Heart left ventricle (tissue), 16 donors: ENCODE measurements around the gene CHRM5. TPM values are rescaled to one million over a fixed set of nuclear protein-coding genes. Genes with fewer than 3 reads are reported as not detected.

ENCODE experiments used
- ATAC-seq, 4 donors: fragments of 200-7000 bp; cut with Tn5 transposase; one replicate each; pipeline ENCODE4 v1.9.1; 2020 to 2022; ENCODE audit warnings: moderate library complexity in 4 of 4, mild to moderate bottlenecking in 3 of 4, moderate number of reproducible peaks in 1 of 4
- DNase-seq, 5 donors: peaks; one replicate each; pipeline ENCODE4 v3.0.0-alpha.2; 2020
- H3K27ac ChIP-seq, 12 donors: fragments of 200-600 bp; sonication (generic) in 4 of 12; one replicate each; pipeline versions ENCODE4 v1.5.0 to v1.8.0; 2016 to 2022; ENCODE audit warnings: mild to moderate bottlenecking in 2 of 12
- H3K27me3 ChIP-seq, 9 donors: fragments of 200-600 bp; sonication (generic) in 2 of 9; one replicate each; pipeline versions ENCODE4 v1.5.1 to v1.8.0; 2016 to 2022; ENCODE audit warnings: mild to moderate bottlenecking in 3 of 9
- H3K36me3 ChIP-seq, 9 donors: fragments of 200-600 bp; sonication (generic) in 2 of 9; one replicate each; pipeline versions ENCODE4 v1.5.0 to v1.8.0; 2018 to 2022; ENCODE audit warnings: mild to moderate bottlenecking in 2 of 9
- H3K4me1 ChIP-seq, 12 donors: fragments of 200-600 bp; sonication (generic) in 4 of 12; one replicate each; pipeline versions ENCODE4 v1.5.0 to v1.8.0; 2016 to 2022; ENCODE audit warnings: mild to moderate bottlenecking in 3 of 12
- H3K4me3 ChIP-seq, 12 donors: fragments of 200-600 bp; sonication (generic) in 4 of 12; one replicate each; pipeline versions ENCODE4 v1.5.0 to v1.8.0; 2017 to 2022; ENCODE audit warnings: mild to moderate bottlenecking in 9 of 12, moderate library complexity in 4 of 12
- H3K9me3 ChIP-seq, 12 donors: fragments of 200-600 bp; sonication (generic) in 4 of 12; one replicate each; pipeline versions ENCODE4 v1.5.0 to v1.8.0; 2016 to 2022; ENCODE audit warnings: mild to moderate bottlenecking in 1 of 12
- POLR2A ChIP-seq, 2 donors: fragments of 450-650 bp; IDR thresholded peaks; one replicate each; pipeline ENCODE4 v1.6.1; 2017; ENCODE audit warnings: antibody characterized with exemption in 2 of 2, mild to moderate bottlenecking in 2 of 2, moderate library complexity in 2 of 2
- WGBS, 4 donors: extraction: QIAGEN DNeasy Blood & Tissue Kit in 2 of 4; methylation state at CpG; one replicate each; pipeline versions ENCODE4 v1.1.5 to v1.1.7; 2013 to 2018; 5-methylcytosine and 5-hydroxymethylcytosine counted together
- intact Hi-C, 10 donors: fragments of 100-400 bp; cut with DNase I; formaldehyde crosslinking; loops; one replicate each; pipeline versions ENCODE4 v1.11.1 to v1.14.2; 2022
- polyA plus RNA-seq, 2 donors: library from polyadenylated mRNA; stranded (reverse); fragments of 200-250 nt; gene quantifications; one replicate each; pipeline ENCODE4 v1.2.3, GENCODE V29; 2013
- total RNA-seq, 9 donors: library from RNA; depleted of rRNA in 2 of 9; stranded (reverse); fragments of >200 nt in 2 of 9; fragmentation: NEBNext Ultra II Directional in 3 of 9; extraction: Animal tissue kit (Norgen Biotek cat#: 25700) in 3 of 9; gene quantifications; one replicate each; pipeline versions ENCODE4 v1.1.0 to v1.2.4, GENCODE V29; 2016 to 2023
- TF ChIP-seq, protein P1 (sequence below), 12 donors: fragments of 200-600 bp; sonication (generic) in 4 of 12; IDR thresholded peaks; one replicate each; pipeline versions ENCODE4 v1.5.0 to v1.8.0; 2018 to 2022; ENCODE audit warnings: antibody characterized with exemption in 12 of 12, mild to moderate bottlenecking in 5 of 12
- donor health status: ischemic (EF 13 %, LVEDD 7.1; RV severe dilation, severe dysfunction).
- donor health status: healthy with polysubstance abuse.
- donor health status: DM: no; HTN: yes; CAD: no.
- donor health status: DM: no; HTN: no; CAD: no.
- donor health status: ischemic (EF 25% LVEDD 6.9; RV normal size, moderate dysfunction).
- donor health status: ischemic (EF 25% LVEDD 5.7; RV mildly dilated, moderate dysfunction).
- donor health status: healthy.
- donor health status: DM: yes; HTN: yes; CAD: no.
- donor health status: ischemic (EF 35%, LVEDD 5.7; RV mildly dilated, moderate dysfunction).
- donor health status: nonischemic (EF 11% LVEDD 7.7; RV severe dilation, severe dysfunction).
- donor health status: DM: yes; HTN: yes; CAD: no.
- donor health status: PGD.
- donor health status: ischemic (EF 29% LVEDD 5.4; RV normal size, mild dysfunction).
- donor health status: nonischemic (EF 23%, LVEDD 6.1; RV moderate dilation, normal function).

The CHRM5 gene
- total and polyA plus RNA-seq, 11 donors = not detected

DNA sequence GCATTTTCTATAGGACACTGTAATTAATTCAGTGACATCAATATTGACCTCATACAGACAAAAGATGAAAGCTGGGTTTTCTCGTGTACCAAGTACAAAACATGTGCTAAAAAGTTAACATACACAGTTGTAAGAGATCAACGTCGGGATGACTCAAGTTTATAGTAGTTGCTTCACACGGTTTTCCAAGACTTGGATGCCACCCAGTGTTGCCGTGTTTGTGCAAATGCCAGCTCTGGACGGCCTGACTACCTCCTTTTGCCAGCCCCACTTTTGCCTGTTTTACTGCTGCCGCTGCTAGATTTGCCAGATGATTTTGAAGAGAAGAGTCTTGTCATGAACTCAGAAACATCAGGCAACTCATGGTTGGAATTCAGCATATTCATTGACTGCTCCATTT lies 115.8 kb downstream of the CHRM5 start:
- H3K4me3 ChIP-seq = no peak overlapping the region
- no peaks in the 10 kb centered on the region for H3K27me3 ChIP-seq
- 56 to 75% (median 66%) methylated on average over 7 of the region's 7 CpGs for WGBS, 4 donors
- no peaks in the 10 kb centered on the region for H3K4me1 ChIP-seq
- intact Hi-C loops = no loop called here
- no peak for ATAC-seq
- H3K36me3 ChIP-seq = peaks cover 0 to 71% (median 62%) of the 10 kb centered on the region in 9 donors
- peak in 1 of 5 donors; percentile 31 for DNase-seq
- peak overlapping the region in 1 of 12 donors; percentile 26 for H3K27ac ChIP-seq
- H3K9me3 ChIP-seq = no peaks in the 10 kb centered on the region
- no peak for TF ChIP-seq POLR2A (IDR thresholded peaks at IDR 0.05)
- TF ChIP-seq, protein P1, sequence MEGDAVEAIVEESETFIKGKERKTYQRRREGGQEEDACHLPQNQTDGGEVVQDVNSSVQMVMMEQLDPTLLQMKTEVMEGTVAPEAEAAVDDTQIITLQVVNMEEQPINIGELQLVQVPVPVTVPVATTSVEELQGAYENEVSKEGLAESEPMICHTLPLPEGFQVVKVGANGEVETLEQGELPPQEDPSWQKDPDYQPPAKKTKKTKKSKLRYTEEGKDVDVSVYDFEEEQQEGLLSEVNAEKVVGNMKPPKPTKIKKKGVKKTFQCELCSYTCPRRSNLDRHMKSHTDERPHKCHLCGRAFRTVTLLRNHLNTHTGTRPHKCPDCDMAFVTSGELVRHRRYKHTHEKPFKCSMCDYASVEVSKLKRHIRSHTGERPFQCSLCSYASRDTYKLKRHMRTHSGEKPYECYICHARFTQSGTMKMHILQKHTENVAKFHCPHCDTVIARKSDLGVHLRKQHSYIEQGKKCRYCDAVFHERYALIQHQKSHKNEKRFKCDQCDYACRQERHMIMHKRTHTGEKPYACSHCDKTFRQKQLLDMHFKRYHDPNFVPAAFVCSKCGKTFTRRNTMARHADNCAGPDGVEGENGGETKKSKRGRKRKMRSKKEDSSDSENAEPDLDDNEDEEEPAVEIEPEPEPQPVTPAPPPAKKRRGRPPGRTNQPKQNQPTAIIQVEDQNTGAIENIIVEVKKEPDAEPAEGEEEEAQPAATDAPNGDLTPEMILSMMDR (IDR thresholded peaks at IDR 0.05) = no peak

DNA sequence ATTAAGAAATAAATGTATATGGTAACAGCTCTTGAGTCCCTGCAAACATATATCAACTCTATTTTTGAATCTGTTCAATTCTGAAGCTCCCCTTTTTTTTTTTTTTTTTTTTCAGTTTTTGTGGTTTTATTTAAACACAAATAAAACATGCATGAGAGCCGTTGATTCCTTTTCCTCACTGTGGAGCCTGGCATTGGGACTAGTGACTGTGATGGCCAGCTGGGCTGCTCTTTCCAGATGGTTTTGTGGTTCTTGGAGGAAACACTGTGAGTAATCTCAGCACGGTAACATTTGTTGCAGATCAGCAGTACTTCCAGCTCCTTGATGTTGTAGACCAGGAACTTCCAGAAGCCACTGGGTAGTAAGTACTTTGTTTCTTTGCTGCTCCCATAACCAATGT lies 117.4 kb downstream of the CHRM5 start:
- no peaks in the 10 kb centered on the region for H3K27me3 ChIP-seq
- no peak overlapping the region for H3K27ac ChIP-seq
- TF ChIP-seq, protein P1 (IDR thresholded peaks at IDR 0.05) = no peak
- TF ChIP-seq POLR2A (IDR thresholded peaks at IDR 0.05) = no peak
- no peaks in the 10 kb centered on the region for H3K4me1 ChIP-seq
- peaks cover 0 to 87% (median 74%) of the 10 kb centered on the region in 9 donors for H3K36me3 ChIP-seq
- intact Hi-C loops = no loop called here
- no peak overlapping the region for H3K4me3 ChIP-seq
- ATAC-seq (no peak), DNase-seq (no peak)
- no peaks in the 10 kb centered on the region for H3K9me3 ChIP-seq
- WGBS, 4 donors = 76 to 93% (median 81%) methylated on average over 2 of the region's 2 CpGs

DNA sequence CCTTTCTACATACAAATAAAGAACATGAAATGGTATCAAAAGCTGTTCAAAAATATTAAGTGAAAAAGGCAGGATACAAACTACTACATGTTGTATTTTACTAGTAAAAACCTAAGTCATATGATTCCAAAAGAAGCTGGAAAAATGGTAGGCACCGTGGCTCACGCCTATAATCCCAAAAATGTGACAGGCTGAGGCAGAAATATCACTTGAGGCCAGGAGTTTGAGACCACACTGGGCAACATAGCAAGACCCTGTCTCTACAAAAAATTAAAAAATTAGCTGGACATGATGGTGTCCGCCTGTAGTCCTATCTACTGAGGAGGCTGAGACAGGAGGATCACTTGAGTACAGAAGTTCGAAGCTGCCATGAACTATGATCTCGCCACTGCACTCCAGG lies 131.6 kb downstream of the CHRM5 start:
- intact Hi-C loops = loop anchor here (2.0 to 10.0 kb wide), 10 partner anchors 65 to 267 kb away; partner anchors contain the start of genes LPCAT4 (in 4 of the 10), EMC4 (in 3 of the 10), KATNBL1 (in 3 of the 10) and AVEN (in 1 of the 10)
- Histone ChIP-seq H3K4me1 (peaks cover 6 to 34% (median 22%) of the 10 kb centered on the region in 12 donors), H3K4me3 (peak overlapping the region in 3 of 12 donors; percentile 72 to 95 (median 89)), H3K9me3 (no peaks in the 10 kb centered on the region), H3K36me3 (peaks cover 0 to 13% (median 13%) of the 10 kb centered on the region in 9 donors), H3K27ac (no peak overlapping the region), H3K27me3 (no peaks in the 10 kb centered on the region)
- ATAC-seq = no peak
- TF ChIP-seq, protein P1 (IDR thresholded peaks at IDR 0.05) = no peak
- no peak for TF ChIP-seq POLR2A (IDR thresholded peaks at IDR 0.05)
- DNase-seq = no peak
- WGBS, 4 donors = 94 to 96% (median 95%) methylated on average over 5 of the region's 5 CpGs

DNA sequence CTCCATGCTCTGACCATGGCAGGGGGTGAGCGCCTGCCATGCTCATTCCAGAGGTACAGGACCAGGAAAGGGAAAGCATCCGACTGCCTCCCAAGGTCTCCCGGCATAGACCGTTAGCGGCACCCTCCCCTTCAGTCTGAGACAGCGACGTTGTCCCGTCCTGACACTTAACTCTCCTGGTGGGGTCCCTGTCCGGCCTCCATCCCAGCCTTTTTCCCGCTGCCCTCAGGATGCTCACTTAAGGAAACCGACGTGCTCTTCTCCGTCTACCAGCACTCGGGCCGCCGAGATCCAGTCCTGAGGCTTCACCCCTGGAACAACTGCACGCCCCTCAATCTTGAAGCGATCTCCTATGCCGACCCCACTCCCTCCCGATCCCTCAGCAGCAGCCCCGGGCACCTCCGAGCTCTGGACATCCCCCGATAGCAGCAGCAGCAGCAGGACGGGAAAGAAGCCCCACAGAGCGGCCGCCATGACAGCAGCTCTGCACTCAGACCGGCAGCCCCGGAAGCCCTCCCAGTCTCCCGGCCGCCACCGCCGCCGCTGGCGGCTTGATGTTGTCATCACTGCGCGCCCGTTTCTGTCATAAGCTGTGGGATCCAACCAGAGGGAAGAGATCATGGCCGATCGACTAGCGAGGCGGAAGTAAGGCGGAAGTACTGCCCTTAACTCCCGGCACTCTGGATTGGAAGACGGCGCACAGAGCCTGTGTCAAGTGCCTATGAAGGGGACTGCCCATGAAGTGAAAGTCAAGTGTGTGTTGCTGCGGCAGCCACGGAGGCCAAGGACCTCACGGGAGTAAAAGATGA lies 133.3 kb downstream of the CHRM5 start, which contains the start of the genes EMC7 and PGBD4:
Gene EMC7, minus strand, starts transcription at position 497 of the 809 bp plus-strand sequence. Its CDS starts 23 bp downstream, at position 474.
Gene PGBD4, plus strand, starts transcription at position 718 of the 809 bp plus-strand sequence. CDS start 449 bp downstream, outside the sequence.
- TF ChIP-seq POLR2A (IDR thresholded peaks at IDR 0.05) = peak in 1 of 2 donors; percentile 77
- TF ChIP-seq, protein P1 (IDR thresholded peaks at IDR 0.05) = no peak
- H3K36me3 ChIP-seq = peaks cover 0 to 4% (median 0%) of the 10 kb centered on the region in 9 donors
- WGBS, 4 donors = 0 to 1% (median 0%) methylated on average over 34 to 48 of the region's 48 CpGs
- H3K4me1 ChIP-seq = peaks cover 6 to 34% (median 22%) of the 10 kb centered on the region in 12 donors
- peak within 1 kb of the TSS; percentile 4 to 95 (median 88) for H3K27ac ChIP-seq
- H3K9me3 ChIP-seq = no peaks in the 10 kb centered on the region
- H3K27me3 ChIP-seq = no peaks in the 10 kb centered on the region
- H3K4me3 ChIP-seq = peak within 1 kb of the TSS; percentile 72 to 95 (median 86)
- intact Hi-C loops = loop anchor here (1.0 to 10.0 kb wide), 12 partner anchors 67 to 266 kb away; partner anchors contain the start of genes LPCAT4 (in 5 of the 10), EMC4 (in 3 of the 10), KATNBL1 (in 3 of the 10) and AVEN (in 1 of the 10)
- peak; percentile 99 for DNase-seq
- peak; percentile 100 for ATAC-seq
